Effector CD4-positive, alpha-beta T cell (primary cell): ENCODE results near the gene MRPS11.
"Not testable (repeated sequence)": the region's sequence is repeated elsewhere in the genome, so short reads cannot be mapped to it uniquely, and the experiment has no call there.

ENCODE experiments used
- DNase-seq: peaks from one replicate; pipeline ENCODE4 v3.0.0-alpha.2; 2020

The MRPS11 gene

GRCh38 chr15:88454867-88455810 lies 12.4 kb upstream of the MRPS11 start:
- no peak for DNase-seq

- DNase-seq = no peak
Observed at GRCh38 chr15:88456733-88457132, 10.8 kb upstream of the MRPS11 start.

GRCh38 chr15:88463870-88464532 lies 3.5 kb upstream of the MRPS11 start:
- DNase-seq = no peak

- no peak for DNase-seq
Observed at GRCh38 chr15:88465633-88466224, 1.8 kb upstream of the MRPS11 start.

- no peak for DNase-seq
Observed at GRCh38 chr15:88467935-88468528, 524 bp downstream of the MRPS11 start.

- not testable (repeated sequence) for DNase-seq
Observed at GRCh38 chr15:88468721-88469120, 1.2 kb downstream of the MRPS11 start.

- no peak for DNase-seq
Observed at GRCh38 chr15:88469321-88469720, 1.8 kb downstream of the MRPS11 start.

- no peak for DNase-seq
Observed at GRCh38 chr15:88470625-88471372, 3.3 kb downstream of the MRPS11 start.

GRCh38 chr15:88472225-88472624 lies 4.7 kb downstream of the MRPS11 start:
- DNase-seq = no peak

- not testable (repeated sequence) for DNase-seq
Observed at GRCh38 chr15:88473661-88474293, 6.3 kb downstream of the MRPS11 start.

GRCh38 chr15:88476635-88477060 lies 9.1 kb downstream of the MRPS11 start:
- peak; percentile 7 for DNase-seq

GRCh38 chr15:88477126-88477525 lies 9.6 kb downstream of the MRPS11 start:
- DNase-seq = no peak

- no peak for DNase-seq
Observed at GRCh38 chr15:88477904-88478303, 10.4 kb downstream of the MRPS11 start.

GRCh38 chr15:88479169-88479568 lies 11.7 kb downstream of the MRPS11 start:
- no peak for DNase-seq

GRCh38 chr15:88480981-88481380 lies 13.5 kb downstream of the MRPS11 start:
- DNase-seq = no peak

- DNase-seq = no peak
Observed at GRCh38 chr15:88482263-88482662, 14.8 kb downstream of the MRPS11 start.

GRCh38 chr15:88484682-88485331 lies 17.3 kb downstream of the MRPS11 start:
- DNase-seq = no peak

GRCh38 chr15:88487178-88487795 lies 19.8 kb downstream of the MRPS11 start:
- DNase-seq = no peak

- no peak for DNase-seq
Observed at GRCh38 chr15:88487796-88488523, 20.5 kb downstream of the MRPS11 start.

- no peak for DNase-seq
Observed at GRCh38 chr15:88489321-88489720, 21.8 kb downstream of the MRPS11 start.
